NCI-H146 treated with DMSO at 0.1 percent for 48 hours (cell line): ENCODE results near the gene CYSLTR1.
"Not testable (repeated sequence)": the region's sequence is repeated elsewhere in the genome, so short reads cannot be mapped to it uniquely, and the experiment has no call there.

ENCODE experiments used
- DNase-seq: peaks from one replicate; lab custom pipeline; 2025; ENCODE audit not compliant: unreplicated experiment; lab: John Stamatoyannopoulos, UW

Gene CYSLTR1

GRCh38 chrX:78327370-78328086 is at the start of gene CYSLTR1:
Gene CYSLTR1, minus strand, starts transcription at chrX:78327611. Its CDS starts 53,865 bp downstream, at chrX:78273746.
- DNase-seq: no peak

GRCh38 chrX:78377186-78377585 is 49.8 kb upstream of the CYSLTR1 start:
- no peak for DNase-seq

GRCh38 chrX:78375894-78376293 is 48.5 kb upstream of the CYSLTR1 start:
- DNase-seq: no peak

- DNase-seq: no peak
Measured at GRCh38 chrX:78366576-78366975, 39.2 kb upstream of the CYSLTR1 start.

- DNase-seq: no peak
Measured at GRCh38 chrX:78357342-78358055, 30.1 kb upstream of the CYSLTR1 start.

- no peak for DNase-seq
Measured at GRCh38 chrX:78333521-78333920, 6.1 kb upstream of the CYSLTR1 start.

GRCh38 chrX:78331708-78332107 is 4.3 kb upstream of the CYSLTR1 start:
- no peak for DNase-seq

GRCh38 chrX:78330540-78330939 is 3.1 kb upstream of the CYSLTR1 start:
- DNase-seq: no peak

GRCh38 chrX:78330068-78330467 is 2.7 kb upstream of the CYSLTR1 start:
- DNase-seq: no peak

- DNase-seq: no peak
Measured at GRCh38 chrX:78329486-78329885, 2.1 kb upstream of the CYSLTR1 start.

GRCh38 chrX:78326401-78326800 is 1.0 kb downstream of the CYSLTR1 start:
- DNase-seq: no peak

GRCh38 chrX:78322863-78323262 is 4.5 kb downstream of the CYSLTR1 start:
- no peak for DNase-seq

GRCh38 chrX:78321809-78322208 is 5.6 kb downstream of the CYSLTR1 start:
- no peak for DNase-seq

GRCh38 chrX:78316265-78316664 is 11.1 kb downstream of the CYSLTR1 start:
- DNase-seq: no peak

GRCh38 chrX:78315745-78316144 is 11.7 kb downstream of the CYSLTR1 start:
- DNase-seq: no peak

GRCh38 chrX:78314561-78314960 is 12.8 kb downstream of the CYSLTR1 start:
- no peak for DNase-seq

- DNase-seq: no peak
Measured at GRCh38 chrX:78313526-78313925, 13.9 kb downstream of the CYSLTR1 start.

GRCh38 chrX:78307665-78308064 is 19.7 kb downstream of the CYSLTR1 start:
- no peak for DNase-seq

GRCh38 chrX:78303086-78303485 is 24.3 kb downstream of the CYSLTR1 start:
- DNase-seq: no peak

GRCh38 chrX:78300933-78301332 is 26.5 kb downstream of the CYSLTR1 start:
- DNase-seq: not testable (repeated sequence)

- DNase-seq: no peak
Measured at GRCh38 chrX:78283511-78283910, 43.9 kb downstream of the CYSLTR1 start.

- DNase-seq: no peak
Measured at GRCh38 chrX:78237127-78237526, 90.3 kb downstream of the CYSLTR1 start.

- DNase-seq: not testable (repeated sequence)
Measured at GRCh38 chrX:78226047-78226446, 101.4 kb downstream of the CYSLTR1 start.
